ENCODE data around the gene SYTL2.
"Not testable (repeated sequence)": the region's sequence is repeated elsewhere in the genome, so short reads cannot be mapped to it uniquely, and the experiment has no call there.

SYTL2 gene

GRCh38 chr11:85679576-85679975, 131.4 kb downstream of the SYTL2 start:
- H3K9me3 ChIP-seq (ENCODE audit: low read depth, low read length), result no peaks in the 10 kb centered on the region
- H3K27ac ChIP-seq, result no peak overlapping the region
- no peak for TF ChIP-seq POLR2AphosphoS5 (IDR thresholded peaks at IDR 0.05; ENCODE audit: borderline replicate concordance, low read depth, low read length)
- no peak for TF ChIP-seq EZH2 (IDR thresholded peaks at IDR 0.05)
- no peak for TF ChIP-seq FOXP2 (optimal IDR thresholded peaks at IDR 0.05; ENCODE audit: control extremely low read depth, extremely low read length, insufficient read depth)
- no peak overlapping the region for H3K9ac ChIP-seq (ENCODE audit: insufficient read length)
- DNase-seq (ENCODE audit: low read depth, low spot score), result no peak
- no peaks in the 10 kb centered on the region for H3K36me3 ChIP-seq (ENCODE audit: insufficient read depth, low read length)
- H3K4me3 ChIP-seq, result no peak overlapping the region

DNA sequence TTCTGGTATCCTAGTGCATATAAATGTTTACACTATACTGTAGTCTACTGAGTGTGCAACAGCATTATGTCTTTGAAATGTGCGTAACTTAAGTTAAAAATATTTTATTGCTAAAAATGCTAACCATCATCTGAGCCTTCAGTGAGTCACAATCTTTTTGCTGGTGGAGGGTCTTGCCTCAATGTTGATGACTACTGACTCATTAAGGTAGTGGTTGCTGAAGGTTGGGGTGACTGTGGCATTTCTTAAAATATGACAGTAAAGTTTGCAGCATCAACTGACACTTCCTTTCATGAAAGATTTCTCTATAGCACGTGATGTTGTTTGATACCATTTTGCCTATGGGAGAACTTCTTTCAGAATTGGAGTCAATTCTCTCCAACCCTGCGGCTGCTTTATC, 137.5 kb downstream of the SYTL2 start:
- Histone ChIP-seq H3K4me3 (no peak overlapping the region), H3K9me3 (ENCODE audit: low read depth, low read length) (no peaks in the 10 kb centered on the region), H3K9ac (ENCODE audit: insufficient read length) (no peak overlapping the region), H3K36me3 (ENCODE audit: insufficient read depth, low read length) (no peaks in the 10 kb centered on the region), H3K27ac (no peak overlapping the region)
- DNase-seq (ENCODE audit: low read depth, low spot score), result no peak
- TF ChIP-seq FOXP2 (optimal IDR thresholded peaks at IDR 0.05; ENCODE audit: control extremely low read depth, extremely low read length, insufficient read depth) (no peak), EZH2 (IDR thresholded peaks at IDR 0.05) (no peak), POLR2AphosphoS5 (IDR thresholded peaks at IDR 0.05; ENCODE audit: borderline replicate concordance, low read depth, low read length) (no peak)

DNA sequence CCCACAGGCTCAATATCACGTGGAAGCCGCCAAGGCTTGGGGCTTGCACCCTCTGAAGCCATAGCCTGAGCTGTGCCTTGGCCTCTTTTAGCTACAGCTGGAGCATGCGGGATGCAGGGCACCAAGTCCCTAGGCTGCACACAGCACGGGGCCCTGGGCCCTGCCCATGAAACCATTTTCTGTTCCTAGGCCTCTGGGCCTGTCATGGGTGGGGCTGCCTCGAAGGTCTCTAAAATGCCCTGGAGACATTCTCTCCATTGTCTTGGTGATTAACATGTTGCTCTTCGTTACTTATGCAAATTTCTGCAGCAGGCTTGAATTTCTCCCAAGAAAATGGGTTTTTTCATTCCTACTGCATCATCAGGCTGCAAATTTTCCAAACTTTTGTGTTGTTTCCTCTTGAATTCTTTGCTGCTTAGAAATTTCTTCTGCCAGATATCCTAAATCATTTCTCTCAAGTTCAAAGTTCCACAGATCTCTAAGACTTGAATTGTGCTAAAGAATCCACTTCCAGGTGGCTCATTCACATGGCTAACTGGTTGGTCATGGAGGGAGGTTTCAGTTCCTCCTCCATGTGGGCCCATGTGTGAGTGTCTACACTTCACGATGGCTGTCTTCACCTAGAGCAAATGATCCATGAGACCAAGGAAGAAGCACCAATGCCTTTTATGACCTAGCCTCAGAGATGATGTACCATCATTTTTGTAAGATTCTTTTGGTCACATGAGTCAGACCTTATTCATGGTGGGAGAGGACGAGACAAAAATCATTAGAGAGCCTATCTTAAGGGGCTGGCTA, 138.6 kb downstream of the SYTL2 start:
- H3K4me3 ChIP-seq, result no peak overlapping the region
- no peaks in the 10 kb centered on the region for H3K36me3 ChIP-seq (ENCODE audit: insufficient read depth, low read length)
- no peaks in the 10 kb centered on the region for H3K9me3 ChIP-seq (ENCODE audit: low read depth, low read length)
- H3K9ac ChIP-seq (ENCODE audit: insufficient read length), result no peak overlapping the region
- no peak for DNase-seq (ENCODE audit: low read depth, low spot score)
- H3K27ac ChIP-seq, result no peak overlapping the region
- no peak for TF ChIP-seq FOXP2 (optimal IDR thresholded peaks at IDR 0.05; ENCODE audit: control extremely low read depth, extremely low read length, insufficient read depth)
- TF ChIP-seq EZH2 (IDR thresholded peaks at IDR 0.05), result no peak
- TF ChIP-seq POLR2AphosphoS5 (IDR thresholded peaks at IDR 0.05; ENCODE audit: borderline replicate concordance, low read depth, low read length), result no peak

DNA sequence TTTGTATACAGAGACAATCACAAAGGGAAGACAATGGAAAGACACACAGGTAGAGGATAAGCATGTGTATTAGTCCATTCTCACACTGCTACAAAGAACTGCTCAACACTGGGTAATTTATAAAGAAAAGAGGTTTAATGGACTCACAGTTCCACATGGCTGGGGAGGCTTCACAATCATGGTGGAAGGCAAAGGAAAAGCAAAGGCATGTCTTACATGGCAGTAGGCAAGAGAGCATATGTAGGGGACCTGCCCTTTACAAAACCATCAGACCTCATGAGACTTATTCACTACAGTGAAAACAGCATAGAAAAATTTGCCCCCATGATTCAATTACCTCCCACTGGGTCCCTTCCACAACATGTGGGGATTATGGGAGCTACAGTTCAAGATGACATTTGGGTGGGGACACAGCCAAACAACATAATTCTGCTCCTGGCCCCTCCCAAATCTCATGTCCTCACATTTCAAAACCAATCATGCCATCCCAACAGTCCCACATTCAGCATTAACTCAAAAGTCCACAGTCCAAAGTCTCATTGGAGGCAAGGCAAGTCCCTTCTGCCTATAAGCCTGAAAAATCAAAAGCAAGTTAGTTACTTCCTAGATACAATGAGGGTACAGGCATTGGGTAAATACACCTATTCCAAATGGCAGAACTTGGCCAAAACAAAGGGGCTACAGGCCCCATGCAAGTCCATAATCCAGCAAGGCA, 139.8 kb downstream of the SYTL2 start:
- H3K9me3 ChIP-seq (ENCODE audit: low read depth, low read length); H3K9ac ChIP-seq (ENCODE audit: insufficient read length); H3K4me3 ChIP-seq; H3K36me3 ChIP-seq (ENCODE audit: insufficient read depth, low read length); DNase-seq (ENCODE audit: low read depth, low spot score); H3K27ac ChIP-seq: not testable (repeated sequence)

- H3K9ac ChIP-seq (ENCODE audit: insufficient read length), result no peak overlapping the region
- H3K4me3 ChIP-seq, result no peak overlapping the region
- no peak for TF ChIP-seq FOXP2 (optimal IDR thresholded peaks at IDR 0.05; ENCODE audit: control extremely low read depth, extremely low read length, insufficient read depth)
- no peak for TF ChIP-seq EZH2 (IDR thresholded peaks at IDR 0.05)
- no peak for TF ChIP-seq POLR2AphosphoS5 (IDR thresholded peaks at IDR 0.05; ENCODE audit: borderline replicate concordance, low read depth, low read length)
- H3K27ac ChIP-seq, result no peak overlapping the region
- peaks cover 13% of the 10 kb centered on the region for H3K36me3 ChIP-seq (ENCODE audit: insufficient read depth, low read length)
- no peak for DNase-seq (ENCODE audit: low read depth, low spot score)
- no peaks in the 10 kb centered on the region for H3K9me3 ChIP-seq (ENCODE audit: low read depth, low read length)
Observed at GRCh38 chr11:85668157-85668556, 142.8 kb downstream of the SYTL2 start.

GRCh38 chr11:85666687-85667086, 144.3 kb downstream of the SYTL2 start:
- Histone ChIP-seq H3K4me3 (no peak overlapping the region), H3K27ac (no peak overlapping the region), H3K9ac (ENCODE audit: insufficient read length) (no peak overlapping the region), H3K36me3 (ENCODE audit: insufficient read depth, low read length) (peaks cover 25% of the 10 kb centered on the region), H3K9me3 (ENCODE audit: low read depth, low read length) (no peaks in the 10 kb centered on the region)
- TF ChIP-seq FOXP2 (optimal IDR thresholded peaks at IDR 0.05; ENCODE audit: control extremely low read depth, extremely low read length, insufficient read depth) (no peak), EZH2 (IDR thresholded peaks at IDR 0.05) (no peak), POLR2AphosphoS5 (IDR thresholded peaks at IDR 0.05; ENCODE audit: borderline replicate concordance, low read depth, low read length) (no peak)
- no peak for DNase-seq (ENCODE audit: low read depth, low spot score)

GRCh38 chr11:85665733-85666132, 145.2 kb downstream of the SYTL2 start:
- H3K9me3 ChIP-seq (ENCODE audit: low read depth, low read length), result no peaks in the 10 kb centered on the region
- peak overlapping the region; percentile 99 for H3K9ac ChIP-seq (ENCODE audit: insufficient read length)
- no peak for TF ChIP-seq FOXP2 (optimal IDR thresholded peaks at IDR 0.05; ENCODE audit: control extremely low read depth, extremely low read length, insufficient read depth)
- no peak for DNase-seq (ENCODE audit: low read depth, low spot score)
- peak overlapping the region; percentile 84; the same call in 1 of the 2 replicates for H3K4me3 ChIP-seq
- H3K27ac ChIP-seq, result peak overlapping the region; percentile 87; the same call in 1 of the 2 replicates
- peaks cover 34% of the 10 kb centered on the region for H3K36me3 ChIP-seq (ENCODE audit: insufficient read depth, low read length)

GRCh38 chr11:85664615-85665481, 146.1 kb downstream of the SYTL2 start, which contains the start of gene CREBZF:
Gene CREBZF, minus strand, starts transcription at chr11:85665129. Its CDS starts 254 bp downstream, at chr11:85664875.
- TF ChIP-seq FOXP2 (optimal IDR thresholded peaks at IDR 0.05; ENCODE audit: control extremely low read depth, extremely low read length, insufficient read depth) (no peak), POLR2AphosphoS5 (IDR thresholded peaks at IDR 0.05; ENCODE audit: borderline replicate concordance, low read depth, low read length) (peak; percentile 98)
- no peaks in the 10 kb centered on the region for H3K9me3 ChIP-seq (ENCODE audit: low read depth, low read length)
- peak within 1 kb of the TSS; percentile 84 for H3K4me3 ChIP-seq
- peak; percentile 82 for DNase-seq (ENCODE audit: low read depth, low spot score)
- peak within 1 kb of the TSS; percentile 87 for H3K27ac ChIP-seq
- peaks cover 43% of the 10 kb centered on the region for H3K36me3 ChIP-seq (ENCODE audit: insufficient read depth, low read length)
- H3K9ac ChIP-seq (ENCODE audit: insufficient read length), result peak within 1 kb of the TSS; percentile 99
